Lower leg skin (tissue), 4 donors: Measurements from ENCODE around the gene CFAP20DC. TPM values are rescaled to one million over a fixed set of nuclear protein-coding genes. Genes with fewer than 3 reads are reported as not detected.

ENCODE experiments used
- DNase-seq, 2 donors: peaks; one replicate each; pipeline ENCODE4 v3.0.0-alpha.2; 2019; ENCODE audit warnings: low spot score in 2 of 2
- H3K4me3 ChIP-seq: fragments of 200-600 bp; sonication (generic); 2 replicates; pipeline ENCODE4 v1.5.1; 2017; ENCODE audit warnings: mild to moderate bottlenecking, low read depth; ENCODE audit not compliant: poor library complexity, severe bottlenecking
- POLR2A ChIP-seq, 2 donors: fragments of 450-650 bp; IDR thresholded peaks; one replicate each; pipeline ENCODE4 v1.6.1; 2016 to 2017; ENCODE audit warnings: antibody characterized with exemption in 2 of 2, mild to moderate bottlenecking in 1 of 2, moderate library complexity in 1 of 2
- WGBS, 2 donors: methylation state at CpG; one replicate each; pipeline ENCODE4 v1.1.5; 2018; 5-methylcytosine and 5-hydroxymethylcytosine counted together
- intact Hi-C: fragments of 100-400 bp; cut with DNase I; formaldehyde crosslinking; loops from one replicate; pipeline ENCODE4 v1.15.0; 2023; ENCODE audit warnings: low total_unique reads
- total RNA-seq, 4 donors: library from RNA; depleted of rRNA; stranded (reverse); fragments of >200 nt; gene quantifications; one replicate each; pipeline ENCODE4 v1.1.0, GENCODE V29; 2016
- TF ChIP-seq, protein P1 (sequence below), 3 donors: fragments of 450-650 bp; IDR thresholded peaks; one replicate each; pipeline ENCODE4 v1.5.1; 2016; ENCODE audit warnings: antibody characterized with exemption in 3 of 3, mild to moderate bottlenecking in 3 of 3, moderate library complexity in 2 of 3

Gene CFAP20DC
- total RNA-seq, 4 donors from 2014 or later, result 0.11 to 0.94 (median 0.39) TPM

DNA sequence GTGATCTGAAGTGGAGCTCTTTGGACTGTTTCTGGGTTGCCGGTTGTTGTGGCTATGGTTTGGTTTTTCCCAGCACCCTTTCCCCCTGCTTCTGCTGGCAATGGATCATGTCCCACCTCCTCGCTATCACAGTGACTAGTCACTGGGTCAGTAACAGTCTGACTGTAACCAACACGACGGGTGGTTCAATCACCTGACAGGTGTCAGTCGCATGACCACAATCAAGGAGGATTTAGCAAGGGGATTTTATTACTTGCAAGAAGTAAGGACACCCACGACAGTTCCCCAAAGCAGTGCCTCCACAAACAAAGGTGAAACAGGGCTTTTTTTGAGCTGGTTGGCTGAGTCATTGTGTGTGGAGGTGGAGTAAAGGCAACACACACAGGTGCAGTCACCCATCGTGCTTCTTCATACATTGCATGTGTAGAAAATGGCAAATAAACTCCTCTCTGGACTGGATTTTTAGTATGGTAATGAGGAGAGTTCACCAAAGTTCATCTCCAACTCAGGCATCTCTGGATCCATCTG is 324.4 kb downstream of the CFAP20DC start:
- no peak overlapping the region for H3K4me3 ChIP-seq
- TF ChIP-seq, protein P1, sequence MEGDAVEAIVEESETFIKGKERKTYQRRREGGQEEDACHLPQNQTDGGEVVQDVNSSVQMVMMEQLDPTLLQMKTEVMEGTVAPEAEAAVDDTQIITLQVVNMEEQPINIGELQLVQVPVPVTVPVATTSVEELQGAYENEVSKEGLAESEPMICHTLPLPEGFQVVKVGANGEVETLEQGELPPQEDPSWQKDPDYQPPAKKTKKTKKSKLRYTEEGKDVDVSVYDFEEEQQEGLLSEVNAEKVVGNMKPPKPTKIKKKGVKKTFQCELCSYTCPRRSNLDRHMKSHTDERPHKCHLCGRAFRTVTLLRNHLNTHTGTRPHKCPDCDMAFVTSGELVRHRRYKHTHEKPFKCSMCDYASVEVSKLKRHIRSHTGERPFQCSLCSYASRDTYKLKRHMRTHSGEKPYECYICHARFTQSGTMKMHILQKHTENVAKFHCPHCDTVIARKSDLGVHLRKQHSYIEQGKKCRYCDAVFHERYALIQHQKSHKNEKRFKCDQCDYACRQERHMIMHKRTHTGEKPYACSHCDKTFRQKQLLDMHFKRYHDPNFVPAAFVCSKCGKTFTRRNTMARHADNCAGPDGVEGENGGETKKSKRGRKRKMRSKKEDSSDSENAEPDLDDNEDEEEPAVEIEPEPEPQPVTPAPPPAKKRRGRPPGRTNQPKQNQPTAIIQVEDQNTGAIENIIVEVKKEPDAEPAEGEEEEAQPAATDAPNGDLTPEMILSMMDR (IDR thresholded peaks at IDR 0.05), result no peak
- no peak for TF ChIP-seq POLR2A (IDR thresholded peaks at IDR 0.05)
- no peak for DNase-seq
- WGBS, 2 donors, result 79 to 85% methylated on average over 7 of the region's 7 CpGs
- intact Hi-C loops, result no loop called here

DNA sequence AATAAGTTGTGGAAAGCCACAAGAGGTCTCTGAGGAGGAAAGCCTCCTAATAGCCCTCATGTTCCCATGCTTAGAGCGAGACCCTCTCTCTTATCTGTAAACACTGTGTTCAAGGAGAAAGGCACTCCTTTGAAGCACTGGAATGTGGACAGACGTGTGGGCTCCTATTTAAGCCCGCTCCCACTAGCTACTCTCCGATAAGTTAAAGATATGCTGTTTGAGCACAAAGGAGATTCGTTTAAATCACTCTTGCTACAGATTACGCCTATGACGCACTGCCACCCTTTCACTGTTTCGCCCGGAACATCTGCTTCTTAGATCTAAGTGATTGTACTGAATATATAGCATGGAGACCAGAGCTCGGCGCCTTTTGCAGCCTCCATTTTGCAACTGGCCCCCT is 325.5 kb downstream of the CFAP20DC start:
- intact Hi-C loops, result no loop called here
- TF ChIP-seq POLR2A (IDR thresholded peaks at IDR 0.05), result no peak
- TF ChIP-seq, protein P1 (IDR thresholded peaks at IDR 0.05), result no peak
- no peak overlapping the region for H3K4me3 ChIP-seq
- WGBS, 2 donors, result 72 to 76% methylated on average over 11 of the region's 11 CpGs
- DNase-seq, result no peak

DNA sequence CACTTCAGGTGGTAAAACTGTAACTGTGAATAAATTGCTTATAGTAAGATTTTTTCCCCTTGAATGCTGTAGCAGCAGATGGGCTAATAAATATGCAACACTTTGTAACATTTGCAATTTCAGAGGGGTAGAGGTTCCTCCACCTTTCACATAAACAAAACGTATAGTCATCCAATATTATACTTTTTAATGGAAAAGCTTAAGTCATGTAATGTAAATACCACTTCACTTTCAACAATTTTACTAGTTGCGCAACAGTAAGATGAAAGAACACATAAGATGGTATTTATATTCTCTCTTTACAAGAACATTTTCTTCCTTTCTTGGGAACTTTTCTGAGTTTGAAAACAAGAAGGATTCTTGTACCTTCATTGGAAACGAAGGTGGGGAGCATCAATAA is 326.7 kb downstream of the CFAP20DC start:
- no peak for DNase-seq
- no peak overlapping the region for H3K4me3 ChIP-seq
- 53 to 54% methylated on average over 3 of the region's 3 CpGs for WGBS, 2 donors
- intact Hi-C loops, result no loop called here
- TF ChIP-seq, protein P1 (IDR thresholded peaks at IDR 0.05), result no peak
- no peak for TF ChIP-seq POLR2A (IDR thresholded peaks at IDR 0.05)

DNA sequence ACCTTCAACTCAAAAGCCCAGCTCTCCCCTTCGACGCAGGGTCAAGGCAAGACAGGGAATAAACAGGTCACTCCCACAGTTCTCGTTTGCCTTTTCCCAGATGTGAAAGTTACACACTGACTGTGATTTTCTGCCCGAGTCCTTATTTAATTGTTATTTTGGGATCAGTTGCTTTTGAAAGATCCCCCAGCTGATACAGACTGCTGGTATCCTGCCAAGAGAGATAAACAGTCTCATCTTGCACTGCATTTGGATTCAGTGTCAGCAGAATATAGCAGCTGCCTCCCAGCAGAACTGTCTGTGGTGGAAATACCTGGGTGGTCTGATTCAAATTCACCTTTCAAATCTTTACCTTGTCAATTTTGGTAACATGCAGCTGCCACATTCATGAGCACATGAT is 327.3 kb downstream of the CFAP20DC start:
- DNase-seq, result no peak
- TF ChIP-seq, protein P1 (IDR thresholded peaks at IDR 0.05), result no peak
- no peak for TF ChIP-seq POLR2A (IDR thresholded peaks at IDR 0.05)
- intact Hi-C loops, result no loop called here
- no peak overlapping the region for H3K4me3 ChIP-seq
- WGBS, 2 donors, result 32 to 38% methylated on average over 4 of the region's 4 CpGs

DNA sequence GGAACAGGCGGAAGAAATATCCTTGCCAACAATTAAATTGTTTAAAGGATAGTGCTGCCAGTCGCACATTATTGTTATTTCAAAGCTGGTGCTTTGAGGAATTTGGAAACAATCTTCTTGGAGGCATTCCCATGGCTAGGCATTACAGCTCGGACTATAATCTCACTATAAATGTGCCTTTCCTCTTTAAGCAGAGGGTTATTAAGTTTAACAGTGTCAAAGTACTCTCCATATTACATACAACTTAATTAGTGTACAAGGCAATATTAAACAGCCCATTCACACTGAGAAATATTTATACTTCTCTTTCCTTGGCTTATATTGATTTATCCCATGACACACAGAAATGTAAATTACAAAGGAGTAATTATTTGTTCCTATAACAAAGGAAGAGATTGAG is 329.3 kb downstream of the CFAP20DC start:
- intact Hi-C loops, result no loop called here
- no peak for TF ChIP-seq POLR2A (IDR thresholded peaks at IDR 0.05)
- TF ChIP-seq, protein P1 (IDR thresholded peaks at IDR 0.05), result no peak
- 47 to 58% methylated on average over 3 of the region's 3 CpGs for WGBS, 2 donors
- no peak overlapping the region for H3K4me3 ChIP-seq
- DNase-seq, result no peak

DNA sequence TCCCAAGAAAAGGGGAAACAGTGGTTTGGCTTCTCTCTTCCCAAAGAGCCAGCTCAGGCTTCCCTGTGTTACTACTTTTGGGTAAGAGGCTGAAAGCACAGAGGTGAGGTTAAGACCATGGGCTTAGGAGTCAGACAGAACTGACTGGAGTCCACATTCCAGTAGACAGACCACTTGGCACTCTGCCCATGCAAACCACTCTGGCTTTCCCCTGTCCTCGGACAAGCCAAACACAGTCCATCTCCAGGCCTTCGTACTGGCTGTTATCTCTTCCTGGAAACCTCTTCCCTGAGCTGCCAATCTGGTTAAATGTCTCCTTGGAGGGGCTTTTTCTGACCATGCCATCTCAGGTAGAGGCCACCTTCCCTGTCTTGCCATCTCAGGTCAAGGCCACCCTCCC is 330.1 kb downstream of the CFAP20DC start:
- 81 to 87% methylated on average over 2 of the region's 2 CpGs for WGBS, 2 donors
- intact Hi-C loops, result no loop called here
- TF ChIP-seq, protein P1 (IDR thresholded peaks at IDR 0.05), result no peak
- TF ChIP-seq POLR2A (IDR thresholded peaks at IDR 0.05), result no peak
- no peak for DNase-seq
- no peak overlapping the region for H3K4me3 ChIP-seq
